Measurements from ENCODE around the gene BANF1.

The BANF1 gene

DNA sequence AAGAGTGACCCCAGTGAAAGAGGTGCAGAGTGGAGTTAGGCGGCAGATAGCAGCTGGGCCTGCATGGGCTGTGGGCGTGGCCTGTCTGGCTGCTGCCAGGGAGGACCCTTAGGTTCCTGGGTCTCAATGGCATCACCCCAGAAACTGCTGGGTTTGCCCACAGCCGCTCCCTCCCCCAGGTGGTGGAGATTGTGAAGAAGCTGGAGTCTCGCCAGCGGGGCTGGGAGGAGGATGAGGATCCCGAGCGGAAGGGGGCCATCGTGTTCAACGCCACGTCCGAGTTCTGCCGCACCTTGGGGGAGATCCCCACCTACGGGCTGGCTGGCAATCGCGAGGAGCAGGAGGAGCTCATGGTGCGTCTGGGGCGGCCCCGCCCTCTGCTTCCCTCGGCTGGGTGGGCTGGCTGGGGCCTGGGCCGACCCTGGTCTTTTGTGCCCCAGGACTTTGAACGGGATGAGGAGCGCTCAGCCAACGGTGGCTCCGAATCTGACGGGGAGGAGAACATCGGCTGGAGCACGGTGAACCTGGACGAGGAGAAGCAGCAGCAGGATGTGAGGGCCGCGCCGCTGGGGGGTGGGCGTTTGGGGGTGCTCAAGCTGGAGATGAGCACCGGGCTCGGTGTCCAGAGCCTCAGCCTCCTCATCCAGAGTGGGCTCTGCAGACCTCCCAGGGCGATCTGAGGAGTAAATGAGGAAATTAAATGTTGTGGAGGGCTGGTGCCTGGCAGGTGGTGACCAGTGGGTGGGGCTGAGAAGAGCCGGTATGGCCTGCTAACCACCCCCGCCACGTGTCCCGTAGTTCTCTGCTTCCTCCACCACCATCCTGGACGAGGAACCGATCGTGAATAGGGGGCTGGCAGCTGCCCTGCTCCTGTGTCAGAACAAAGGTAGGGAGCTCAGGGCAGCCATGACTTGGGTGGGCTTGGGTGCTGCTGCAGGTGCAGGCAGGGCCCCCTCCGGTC, 25.8 kb upstream of the BANF1 start:
- WGBS (ENCODE audit: extremely low coverage, insufficient coverage, low lambda C conversion rate) = no CpG with 5 or more reads among the region's 43 CpGs
- H3K27me3 ChIP-seq (ENCODE audit: insufficient read depth, low read length, poor library complexity) = no peaks in the 10 kb centered on the region

DNA sequence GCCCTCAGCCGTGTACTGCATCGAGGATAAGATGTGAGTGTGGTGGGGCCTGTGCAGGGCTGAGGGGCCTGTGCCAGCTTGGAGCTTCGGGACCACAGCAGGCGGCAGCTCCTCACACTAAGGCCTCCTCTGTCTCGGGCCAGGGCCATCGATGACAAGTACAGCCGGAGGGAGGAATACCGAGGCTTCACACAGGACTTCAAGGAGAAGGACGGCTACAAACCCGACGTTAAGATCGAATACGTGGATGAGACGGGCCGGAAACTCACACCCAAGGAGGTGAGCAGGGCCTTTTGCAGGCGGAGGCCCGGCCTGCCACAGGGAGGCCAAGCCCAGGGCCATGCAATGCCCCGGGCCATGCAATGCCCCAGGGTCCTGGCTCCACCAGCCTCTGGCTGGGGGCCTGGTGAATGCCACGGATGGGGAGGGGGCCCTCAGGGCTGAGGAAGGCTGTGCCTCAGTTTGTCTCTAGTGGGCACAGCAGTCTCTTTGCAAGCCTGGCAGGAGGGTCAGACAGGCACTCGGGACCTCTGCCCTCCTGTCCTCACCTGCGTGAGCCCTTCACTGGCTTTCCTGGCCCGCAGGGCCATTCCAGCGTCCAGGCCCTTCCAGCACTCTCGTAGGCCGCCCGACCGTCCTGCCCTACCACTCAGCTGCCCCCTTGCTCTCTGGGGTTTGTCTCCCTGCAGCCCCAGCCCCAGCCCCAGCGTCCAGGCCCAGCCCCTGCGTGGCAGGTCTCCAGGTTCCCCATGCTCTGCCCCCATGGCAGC, 24.5 kb upstream of the BANF1 start:
- no peak overlapping the region for H3K27ac ChIP-seq (ENCODE audit: low read depth, low read length)
- no peak overlapping the region for H3K4me2 ChIP-seq (ENCODE audit: low read length)
- H3K4me3 ChIP-seq (ENCODE audit: low read length) = no peak overlapping the region
- H3K4ac ChIP-seq (ENCODE audit: low read depth, low read length) = no peak overlapping the region
- no peaks in the 10 kb centered on the region for H3K79me2 ChIP-seq (ENCODE audit: control insufficient read depth, insufficient read depth, low read length)
- peaks cover 4% of the 10 kb centered on the region for H3K36me3 ChIP-seq (ENCODE audit: control insufficient read depth, insufficient read depth, low read length)
- no CpG with 5 or more reads among the region's 29 CpGs for WGBS (ENCODE audit: extremely low coverage, insufficient coverage, low lambda C conversion rate)
- H3K23ac ChIP-seq (ENCODE audit: low read length) = no peak overlapping the region
- no peak overlapping the region for H2BK120ac ChIP-seq (ENCODE audit: low read depth, low read length)
- H3K56ac ChIP-seq (ENCODE audit: low read length) = no peak overlapping the region
- H3K79me1 ChIP-seq (ENCODE audit: low read length) = no peaks in the 10 kb centered on the region
- DNase-seq = no peak
- no peaks in the 10 kb centered on the region for H3K4me1 ChIP-seq (ENCODE audit: control insufficient read depth, low read depth, low read length)
- no peak overlapping the region for H2BK5ac ChIP-seq (ENCODE audit: low read length)
- no peaks in the 10 kb centered on the region for H3K27me3 ChIP-seq (ENCODE audit: insufficient read depth, low read length, poor library complexity)
- no peak overlapping the region for H2AK5ac ChIP-seq (ENCODE audit: low read length)
- H3K18ac ChIP-seq (ENCODE audit: low read length) = no peak overlapping the region
- H3K9ac ChIP-seq (ENCODE audit: low read length) = no peak overlapping the region
- H4K5ac ChIP-seq (ENCODE audit: low read length) = no peak overlapping the region
- no peak overlapping the region for H2BK15ac ChIP-seq (replicated peaks; ENCODE audit: low read depth)
- no peak overlapping the region for H4K8ac ChIP-seq (ENCODE audit: low read depth, low read length)

More for the DNA sequence above, 25.8 kb upstream of the BANF1 start:
- Histone ChIP-seq H2BK5ac (ENCODE audit: low read length) (no peak overlapping the region), H3K4ac (ENCODE audit: low read depth, low read length) (no peak overlapping the region), H3K4me2 (ENCODE audit: low read length) (no peak overlapping the region), H3K23ac (ENCODE audit: low read length) (no peak overlapping the region), H2BK15ac (replicated peaks; ENCODE audit: low read depth) (no peak overlapping the region), H4K5ac (ENCODE audit: low read length) (no peak overlapping the region), H4K8ac (ENCODE audit: low read depth, low read length) (no peak overlapping the region), H3K79me2 (ENCODE audit: control insufficient read depth, insufficient read depth, low read length) (no peaks in the 10 kb centered on the region), H3K79me1 (ENCODE audit: low read length) (no peaks in the 10 kb centered on the region), H3K4me3 (ENCODE audit: low read length) (no peak overlapping the region), H3K18ac (ENCODE audit: low read length) (no peak overlapping the region), H3K4me1 (ENCODE audit: control insufficient read depth, low read depth, low read length) (no peaks in the 10 kb centered on the region), H3K27ac (ENCODE audit: low read depth, low read length) (no peak overlapping the region), H2BK120ac (ENCODE audit: low read depth, low read length) (no peak overlapping the region), H3K9ac (ENCODE audit: low read length) (no peak overlapping the region), H2AK5ac (ENCODE audit: low read length) (no peak overlapping the region), H3K36me3 (ENCODE audit: control insufficient read depth, insufficient read depth, low read length) (peaks cover 4% of the 10 kb centered on the region), H3K56ac (ENCODE audit: low read length) (no peak overlapping the region)
- no peak for DNase-seq

DNA sequence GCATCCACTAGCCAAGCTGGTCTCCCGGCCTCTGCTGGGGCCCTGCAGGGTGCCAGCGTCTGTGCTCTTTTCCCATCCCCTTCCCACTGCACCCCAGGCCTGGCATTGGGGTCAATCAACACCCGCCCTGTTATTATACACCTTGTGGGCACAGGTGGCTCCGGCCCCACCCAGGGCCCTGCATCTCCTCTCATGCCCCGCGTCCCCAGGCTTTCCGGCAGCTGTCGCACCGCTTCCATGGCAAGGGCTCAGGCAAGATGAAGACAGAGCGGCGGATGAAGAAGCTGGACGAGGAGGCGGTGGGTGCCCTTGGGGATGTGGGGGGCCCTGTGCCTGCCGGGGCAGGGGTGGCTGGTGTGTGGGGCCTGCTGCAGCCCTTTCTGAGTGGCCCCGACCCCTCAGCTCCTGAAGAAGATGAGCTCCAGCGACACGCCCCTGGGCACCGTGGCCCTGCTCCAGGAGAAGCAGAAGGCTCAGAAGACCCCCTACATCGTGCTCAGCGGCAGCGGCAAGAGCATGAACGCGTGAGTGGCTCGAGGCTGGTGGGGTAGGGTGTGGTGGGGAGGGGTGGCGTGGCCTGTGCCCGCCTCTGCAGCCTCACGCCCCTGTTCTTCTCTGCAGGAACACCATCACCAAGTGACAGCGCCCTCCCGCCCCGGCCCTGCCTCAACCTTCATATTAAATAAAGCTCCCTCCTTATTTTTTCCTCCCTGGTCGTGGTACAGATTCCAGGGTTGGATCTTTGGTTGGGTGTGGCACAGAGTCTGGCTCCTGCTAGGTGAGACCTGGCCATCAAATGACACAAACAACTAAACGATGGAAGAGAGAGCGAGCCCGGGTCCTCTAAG, 23.7 kb upstream of the BANF1 start:
- no peak for DNase-seq
- no peaks in the 10 kb centered on the region for H3K4me1 ChIP-seq (ENCODE audit: control insufficient read depth, low read depth, low read length)
- H4K8ac ChIP-seq (ENCODE audit: low read depth, low read length) = no peak overlapping the region
- no CpG with 5 or more reads among the region's 34 CpGs for whole genome bisulfite sequencing (ENCODE audit: extremely low coverage, insufficient coverage, low lambda C conversion rate)
- no peak overlapping the region for H3K27ac ChIP-seq (ENCODE audit: low read depth, low read length)
- no peak overlapping the region for H2BK120ac ChIP-seq (ENCODE audit: low read depth, low read length)
- H3K4me2 ChIP-seq (ENCODE audit: low read length) = no peak overlapping the region
- no peaks in the 10 kb centered on the region for H3K79me2 ChIP-seq (ENCODE audit: control insufficient read depth, insufficient read depth, low read length)
- no peak overlapping the region for H2BK15ac ChIP-seq (replicated peaks; ENCODE audit: low read depth)
- H3K36me3 ChIP-seq (ENCODE audit: control insufficient read depth, insufficient read depth, low read length) = peaks cover 2% of the 10 kb centered on the region
- H3K18ac ChIP-seq (ENCODE audit: low read length) = no peak overlapping the region
- no peak overlapping the region for H2BK5ac ChIP-seq (ENCODE audit: low read length)
- H3K9ac ChIP-seq (ENCODE audit: low read length) = no peak overlapping the region
- H3K79me1 ChIP-seq (ENCODE audit: low read length) = no peaks in the 10 kb centered on the region
- no peak overlapping the region for H3K56ac ChIP-seq (ENCODE audit: low read length)
- H3K4ac ChIP-seq (ENCODE audit: low read depth, low read length) = no peak overlapping the region
- no peak overlapping the region for H3K4me3 ChIP-seq (ENCODE audit: low read length)
- H3K23ac ChIP-seq (ENCODE audit: low read length) = no peak overlapping the region
- no peak overlapping the region for H4K5ac ChIP-seq (ENCODE audit: low read length)
- H3K27me3 ChIP-seq (ENCODE audit: insufficient read depth, low read length, poor library complexity) = no peaks in the 10 kb centered on the region
- no peak overlapping the region for H2AK5ac ChIP-seq (ENCODE audit: low read length)

DNA sequence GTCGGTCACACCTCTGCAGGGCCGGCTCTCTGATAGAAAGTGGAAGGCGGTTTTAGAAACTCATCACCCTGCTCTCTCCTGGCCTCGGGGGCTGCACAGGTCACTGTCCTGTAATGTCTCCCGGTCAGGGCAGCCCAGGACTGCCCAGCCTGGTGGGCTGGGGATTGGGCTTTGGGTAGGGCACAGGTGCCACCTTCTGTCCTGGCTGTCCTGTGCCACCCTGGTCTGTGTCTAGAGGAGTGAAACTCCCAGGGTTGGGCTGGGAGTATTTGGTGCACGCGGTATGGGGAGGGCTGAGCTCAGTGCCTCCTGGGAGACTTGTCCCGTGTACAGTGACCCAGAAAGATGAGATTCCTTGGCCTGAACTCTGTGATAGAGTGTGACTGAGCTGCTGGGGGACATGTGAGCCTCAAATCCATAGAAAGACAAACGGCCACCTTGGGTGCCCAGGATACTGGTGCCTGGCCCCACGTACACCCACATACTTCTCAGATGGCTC, 23.0 kb upstream of the BANF1 start:
- Histone ChIP-seq H2BK120ac (ENCODE audit: low read depth, low read length) (no peak overlapping the region), H3K4ac (ENCODE audit: low read depth, low read length) (no peak overlapping the region), H3K36me3 (ENCODE audit: control insufficient read depth, insufficient read depth, low read length) (peaks cover 2% of the 10 kb centered on the region), H3K23ac (ENCODE audit: low read length) (no peak overlapping the region), H3K4me2 (ENCODE audit: low read length) (no peak overlapping the region), H4K5ac (ENCODE audit: low read length) (no peak overlapping the region), H3K18ac (ENCODE audit: low read length) (no peak overlapping the region), H2BK5ac (ENCODE audit: low read length) (no peak overlapping the region), H3K4me1 (ENCODE audit: control insufficient read depth, low read depth, low read length) (no peaks in the 10 kb centered on the region), H4K8ac (ENCODE audit: low read depth, low read length) (no peak overlapping the region), H3K27me3 (ENCODE audit: insufficient read depth, low read length, poor library complexity) (no peaks in the 10 kb centered on the region), H2AK5ac (ENCODE audit: low read length) (no peak overlapping the region), H3K27ac (ENCODE audit: low read depth, low read length) (no peak overlapping the region), H3K4me3 (ENCODE audit: low read length) (no peak overlapping the region), H3K79me2 (ENCODE audit: control insufficient read depth, insufficient read depth, low read length) (no peaks in the 10 kb centered on the region), H3K79me1 (ENCODE audit: low read length) (no peaks in the 10 kb centered on the region), H3K56ac (ENCODE audit: low read length) (no peak overlapping the region), H2BK15ac (replicated peaks; ENCODE audit: low read depth) (no peak overlapping the region), H3K9ac (ENCODE audit: low read length) (no peak overlapping the region)
- DNase-seq = no peak
- WGBS (ENCODE audit: extremely low coverage, insufficient coverage, low lambda C conversion rate) = no CpG with 5 or more reads among the region's 10 CpGs

DNA sequence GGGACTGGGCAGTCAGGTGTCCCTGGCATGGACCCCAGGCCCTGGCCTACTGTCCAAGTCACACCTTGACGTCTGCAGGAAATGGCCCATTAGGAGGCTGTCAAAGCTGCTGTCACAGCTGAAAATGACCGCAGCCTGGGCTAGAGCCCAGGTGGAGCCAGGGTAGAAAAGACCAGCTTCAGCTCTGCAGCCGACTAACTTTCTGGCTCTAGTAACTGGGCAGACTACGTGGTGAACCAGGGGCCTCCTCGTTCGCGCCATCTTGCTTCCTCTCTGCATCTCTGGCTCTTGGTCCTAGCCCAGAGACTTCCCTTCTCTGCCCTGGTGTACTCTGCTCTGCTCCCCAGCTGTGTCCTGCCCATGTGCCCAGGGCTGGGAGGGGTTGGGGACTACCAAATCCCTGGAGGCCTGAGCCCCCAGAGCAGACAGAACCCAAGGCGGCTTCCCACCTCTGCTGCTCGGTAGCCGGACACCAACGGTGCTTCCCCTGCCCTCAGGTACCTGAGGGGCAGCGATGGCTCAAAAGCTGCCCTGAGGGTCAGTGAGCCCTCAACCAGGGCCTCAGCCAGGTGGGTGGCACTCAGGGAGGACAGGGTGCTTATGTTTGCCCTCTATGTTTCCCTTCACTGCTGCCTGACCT, 21.1 kb upstream of the BANF1 start:
- H3K36me3 ChIP-seq (ENCODE audit: control insufficient read depth, insufficient read depth, low read length) = peaks cover 2% of the 10 kb centered on the region
- no peaks in the 10 kb centered on the region for H3K79me2 ChIP-seq (ENCODE audit: control insufficient read depth, insufficient read depth, low read length)
- WGBS (ENCODE audit: extremely low coverage, insufficient coverage, low lambda C conversion rate) = no CpG with 5 or more reads among the region's 12 CpGs
- H3K27me3 ChIP-seq (ENCODE audit: insufficient read depth, low read length, poor library complexity) = no peaks in the 10 kb centered on the region
- no peak overlapping the region for H3K27ac ChIP-seq (ENCODE audit: low read depth, low read length)
- H2BK5ac ChIP-seq (ENCODE audit: low read length) = no peak overlapping the region
- H2BK120ac ChIP-seq (ENCODE audit: low read depth, low read length) = no peak overlapping the region
- no peaks in the 10 kb centered on the region for H3K4me1 ChIP-seq (ENCODE audit: control insufficient read depth, low read depth, low read length)
- no peak overlapping the region for H3K4me2 ChIP-seq (ENCODE audit: low read length)
- no peak overlapping the region for H4K8ac ChIP-seq (ENCODE audit: low read depth, low read length)
- H2AK5ac ChIP-seq (ENCODE audit: low read length) = no peak overlapping the region
- no peaks in the 10 kb centered on the region for H3K79me1 ChIP-seq (ENCODE audit: low read length)
- no peak overlapping the region for H3K56ac ChIP-seq (ENCODE audit: low read length)
- no peak overlapping the region for H3K23ac ChIP-seq (ENCODE audit: low read length)
- no peak overlapping the region for H3K18ac ChIP-seq (ENCODE audit: low read length)
- no peak overlapping the region for H3K9ac ChIP-seq (ENCODE audit: low read length)
- no peak overlapping the region for H4K5ac ChIP-seq (ENCODE audit: low read length)
- no peak for DNase-seq
- no peak overlapping the region for H2BK15ac ChIP-seq (replicated peaks; ENCODE audit: low read depth)
- no peak overlapping the region for H3K4ac ChIP-seq (ENCODE audit: low read depth, low read length)
- no peak overlapping the region for H3K4me3 ChIP-seq (ENCODE audit: low read length)
